H9 (cell line): Measurements from ENCODE around the gene KCNIP4. TPM values are rescaled to one million over a fixed set of nuclear protein-coding genes. Genes with fewer than 3 reads are reported as not detected.

ENCODE experiments used
- DNase-seq: peaks from one replicate; pipeline ENCODE4 v3.0.0-alpha.2; 2017
- H2AFZ ChIP-seq: one replicate; pipeline ENCODE4 v1.6.1; 2013; ENCODE audit warnings: mild to moderate bottlenecking, low read length, control low read depth, moderate library complexity
- H2AK5ac ChIP-seq: 2 replicates; pipeline ENCODE4 v1.6.1; 2013; ENCODE audit warnings: low read length, control low read depth, mixed read lengths; ENCODE audit not compliant: insufficient read length
- H2BK120ac ChIP-seq: one replicate; pipeline ENCODE4 v1.6.1; 2013; ENCODE audit warnings: low read depth, mild to moderate bottlenecking, low read length, control low read depth, inconsistent platforms; ENCODE audit not compliant: poor library complexity, severe bottlenecking
- H2BK12ac ChIP-seq: 2 replicates; pipeline ENCODE4 v1.6.1; 2013; ENCODE audit warnings: low read length, control low read depth, mixed read lengths, low read depth; ENCODE audit not compliant: insufficient read length
- H2BK15ac ChIP-seq: 2 replicates; pipeline ENCODE4 v1.6.1; 2013; ENCODE audit warnings: low read depth, low read length, control low read depth
- H2BK20ac ChIP-seq: one replicate; pipeline ENCODE4 v1.6.1; 2013; ENCODE audit warnings: low read depth, mild to moderate bottlenecking, low read length, control low read depth, inconsistent platforms; ENCODE audit not compliant: poor library complexity, severe bottlenecking
- H2BK5ac ChIP-seq: 2 replicates; pipeline ENCODE4 v1.6.1; 2013; ENCODE audit warnings: low read length, control low read depth, mixed read lengths; ENCODE audit not compliant: insufficient read length
- H3K14ac ChIP-seq: 2 replicates; pipeline ENCODE4 v1.6.1; 2013; ENCODE audit warnings: low read length, control low read depth; ENCODE audit not compliant: insufficient read depth
- H3K18ac ChIP-seq: 2 replicates; pipeline ENCODE4 v1.6.1; 2013; ENCODE audit warnings: low read depth, mild to moderate bottlenecking, mixed read lengths, low read length, control low read depth; ENCODE audit not compliant: insufficient read length
- H3K23ac ChIP-seq: 2 replicates; pipeline ENCODE4 v1.6.1; 2013; ENCODE audit warnings: low read length, control low read depth, mixed read lengths, low read depth; ENCODE audit not compliant: insufficient read length
- H3K23me2 ChIP-seq: 2 replicates; pipeline ENCODE4 v1.6.1; 2013; ENCODE audit warnings: low read depth, mild to moderate bottlenecking, mixed read lengths, low read length, control low read depth; ENCODE audit not compliant: insufficient read length, poor library complexity, severe bottlenecking
- H3K27ac ChIP-seq: 2 replicates; pipeline ENCODE4 v1.5.1; 2013; ENCODE audit warnings: low read length, control low read depth, mixed read lengths, low read depth; ENCODE audit not compliant: insufficient read length
- H3K27me3 ChIP-seq: 2 replicates; pipeline ENCODE4 v1.6.1; 2013; ENCODE audit warnings: low read length, control low read depth, inconsistent platforms; ENCODE audit not compliant: insufficient read depth
- H3K4ac ChIP-seq: 2 replicates; pipeline ENCODE4 v1.6.1; 2013; ENCODE audit warnings: low read depth, mild to moderate bottlenecking, control low read depth, inconsistent platforms, low read length, moderate library complexity
- H3K4me1 ChIP-seq: 2 replicates; pipeline ENCODE4 v1.6.1; 2013; ENCODE audit warnings: low read length, control low read depth, inconsistent platforms; ENCODE audit not compliant: insufficient read depth
- H3K4me2 ChIP-seq: 2 replicates; pipeline ENCODE4 v1.6.1; 2013; ENCODE audit warnings: low read length, control low read depth, mixed read lengths; ENCODE audit not compliant: insufficient read length, insufficient read depth
- H3K56ac ChIP-seq: 2 replicates; pipeline ENCODE4 v1.6.1; 2013; ENCODE audit warnings: low read depth, mild to moderate bottlenecking, mixed read lengths, low read length, control low read depth; ENCODE audit not compliant: insufficient read length
- H3K79me1 ChIP-seq: 2 replicates; pipeline ENCODE4 v1.6.1; 2013; ENCODE audit warnings: low read depth, mild to moderate bottlenecking, moderate library complexity, low read length, control low read depth, inconsistent platforms; ENCODE audit not compliant: insufficient read depth, poor library complexity, severe bottlenecking
- H3K79me2 ChIP-seq: 2 replicates; pipeline ENCODE4 v1.6.1; 2013; ENCODE audit warnings: low read length, control low read depth, inconsistent platforms; ENCODE audit not compliant: insufficient read depth
- H3K9ac ChIP-seq: 2 replicates; pipeline ENCODE4 v1.6.1; 2013; ENCODE audit warnings: low read length, control low read depth, mixed read lengths; ENCODE audit not compliant: insufficient read length; ENCODE audit errors: extremely low read depth
- H3K9me3 ChIP-seq: one replicate; pipeline ENCODE4 v1.6.1; 2013; ENCODE audit warnings: low read depth, low read length, inconsistent platforms; ENCODE audit not compliant: control insufficient read depth
- H3T11ph ChIP-seq: one replicate; pipeline ENCODE4 v1.6.1; 2013; ENCODE audit warnings: mild to moderate bottlenecking, low read length, control low read depth, inconsistent platforms
- H4K20me1 ChIP-seq: one replicate; pipeline ENCODE4 v1.6.1; 2013; ENCODE audit not compliant: control insufficient read depth, insufficient read length, insufficient read depth
- H4K5ac ChIP-seq: 2 replicates; pipeline ENCODE4 v1.6.1; 2013; ENCODE audit warnings: low read depth, mild to moderate bottlenecking, mixed read lengths, low read length, control low read depth; ENCODE audit not compliant: insufficient read length
- H4K8ac ChIP-seq: replicated peaks from 2 replicates; pipeline ENCODE4 v1.6.1; 2013; ENCODE audit warnings: low read length, control low read depth, mixed read lengths, low read depth; ENCODE audit not compliant: insufficient read length
- H4K91ac ChIP-seq: 2 replicates; pipeline ENCODE4 v1.6.1; 2013; ENCODE audit warnings: low read depth, mild to moderate bottlenecking, moderate library complexity, mixed read lengths, low read length, control low read depth; ENCODE audit not compliant: insufficient read length
- H3K27ac Mint-ChIP-seq, 3 experiments: 2 replicates in 2 of 3; 3 replicates in 1 of 3; pipeline ENCODE4 v1.8.0; 2020 to 2021; ENCODE audit warnings: mixed read lengths in 3 of 3, mild to moderate bottlenecking in 1 of 3, moderate library complexity in 1 of 3
- H3K27me3 Mint-ChIP-seq: 2 replicates; pipeline ENCODE4 v1.8.0; 2021; ENCODE audit warnings: low read depth, mild to moderate bottlenecking, moderate library complexity, mixed read lengths
- H3K36me3 Mint-ChIP-seq, 3 experiments: 2 replicates in 2 of 3; 3 replicates in 1 of 3; pipeline ENCODE4 v1.8.0; 2020 to 2021; ENCODE audit warnings: low read depth in 3 of 3, mixed read lengths in 3 of 3; ENCODE audit not compliant: insufficient read depth in 1 of 3
- H3K4me1 Mint-ChIP-seq, 2 experiments: 2 replicates each; pipeline ENCODE4 v1.8.0; 2020; ENCODE audit warnings: mixed read lengths in 2 of 2
- H3K4me3 Mint-ChIP-seq, 2 experiments: 2 replicates in 1 of 2; 3 replicates in 1 of 2; pipeline ENCODE4 v1.8.0; 2020 to 2021; ENCODE audit warnings: mild to moderate bottlenecking in 2 of 2, mixed read lengths in 2 of 2, moderate library complexity in 1 of 2
- H3K9me3 Mint-ChIP-seq, 2 experiments: 2 replicates in 1 of 2; 3 replicates in 1 of 2; pipeline ENCODE4 v1.8.0; 2020; ENCODE audit warnings: mild to moderate bottlenecking in 2 of 2, mixed read lengths in 2 of 2, moderate library complexity in 1 of 2
- WGBS: extraction: QIAGEN DNeasy Blood & Tissue Kit; methylation state at CpG from one replicate; pipeline ENCODE4 v1.1.7; 2013; ENCODE audit warnings: missing lambda C conversion rate, low lambda C conversion rate, mixed read lengths; ENCODE audit not compliant: insufficient read length; ENCODE audit errors: extremely low coverage; 5-methylcytosine and 5-hydroxymethylcytosine counted together
- total RNA-seq: library from RNA; stranded (reverse); gene quantifications from 2 replicates; pipeline ENCODE4 v1.2.1, GENCODE V29; 2021
- TF ChIP-seq, protein P1 (sequence below): fragments of 200-600 bp; sonication (generic); conservative IDR thresholded peaks from 3 replicates; pipeline ENCODE4 v1.8.0; 2021; ENCODE audit warnings: antibody characterized with exemption, mild to moderate bottlenecking

Gene KCNIP4
- total RNA-seq, 1 experiment from 2014 or later: not detected

DNA sequence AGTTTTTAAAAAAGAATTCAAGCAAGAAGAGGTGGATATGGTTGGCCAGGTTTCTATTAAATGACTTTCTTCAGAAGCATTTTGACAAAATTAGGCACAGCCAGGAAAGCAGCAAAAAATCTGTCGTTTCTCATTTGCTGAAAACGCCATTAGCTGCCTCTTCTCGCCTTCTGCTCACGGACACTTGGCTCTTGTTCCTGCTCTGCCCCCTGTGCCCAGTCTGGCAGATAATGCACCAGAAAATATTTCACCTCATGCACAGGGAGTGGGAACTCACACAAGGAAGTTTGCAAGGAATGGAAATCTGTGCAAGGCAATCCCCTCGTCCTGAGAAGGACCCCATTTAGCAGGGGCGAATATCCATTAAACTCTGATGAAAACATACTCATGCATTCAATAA is 988.3 kb downstream of the KCNIP4 start:
- TF ChIP-seq, protein P1, sequence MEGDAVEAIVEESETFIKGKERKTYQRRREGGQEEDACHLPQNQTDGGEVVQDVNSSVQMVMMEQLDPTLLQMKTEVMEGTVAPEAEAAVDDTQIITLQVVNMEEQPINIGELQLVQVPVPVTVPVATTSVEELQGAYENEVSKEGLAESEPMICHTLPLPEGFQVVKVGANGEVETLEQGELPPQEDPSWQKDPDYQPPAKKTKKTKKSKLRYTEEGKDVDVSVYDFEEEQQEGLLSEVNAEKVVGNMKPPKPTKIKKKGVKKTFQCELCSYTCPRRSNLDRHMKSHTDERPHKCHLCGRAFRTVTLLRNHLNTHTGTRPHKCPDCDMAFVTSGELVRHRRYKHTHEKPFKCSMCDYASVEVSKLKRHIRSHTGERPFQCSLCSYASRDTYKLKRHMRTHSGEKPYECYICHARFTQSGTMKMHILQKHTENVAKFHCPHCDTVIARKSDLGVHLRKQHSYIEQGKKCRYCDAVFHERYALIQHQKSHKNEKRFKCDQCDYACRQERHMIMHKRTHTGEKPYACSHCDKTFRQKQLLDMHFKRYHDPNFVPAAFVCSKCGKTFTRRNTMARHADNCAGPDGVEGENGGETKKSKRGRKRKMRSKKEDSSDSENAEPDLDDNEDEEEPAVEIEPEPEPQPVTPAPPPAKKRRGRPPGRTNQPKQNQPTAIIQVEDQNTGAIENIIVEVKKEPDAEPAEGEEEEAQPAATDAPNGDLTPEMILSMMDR: no peak
- H2AFZ ChIP-seq: no peak overlapping the region
- H4K5ac ChIP-seq: no peak overlapping the region
- H4K91ac ChIP-seq: no peak overlapping the region
- H3K4me1 Mint-ChIP-seq: no peaks in the 10 kb centered on the region
- H3T11ph ChIP-seq: no peak overlapping the region
- no peaks in the 10 kb centered on the region for H3K4me1 ChIP-seq
- no peak overlapping the region for H2BK12ac ChIP-seq
- no peak overlapping the region for H3K27ac ChIP-seq
- H3K27me3 Mint-ChIP-seq: 0 out of 2 replicates have a peak, but pooled peaks cover under 1% of the 10 kb centered on the region
- H3K4me2 ChIP-seq: no peak overlapping the region
- no peak overlapping the region for H3K9ac ChIP-seq
- no peaks in the 10 kb centered on the region for H3K23me2 ChIP-seq
- no peak overlapping the region for H2BK5ac ChIP-seq
- no peak overlapping the region for H3K23ac ChIP-seq
- no peak overlapping the region for H3K14ac ChIP-seq
- no peaks in the 10 kb centered on the region for H3K27me3 ChIP-seq
- H2BK20ac ChIP-seq: no peak overlapping the region
- no peak overlapping the region for H3K4me3 Mint-ChIP-seq
- no peak for DNase-seq
- no peaks in the 10 kb centered on the region for H4K20me1 ChIP-seq
- H3K18ac ChIP-seq: no peak overlapping the region
- no peaks in the 10 kb centered on the region for H3K9me3 Mint-ChIP-seq
- H3K56ac ChIP-seq: no peak overlapping the region
- peak overlapping the region in 1 of 3 experiments; percentile 54; a peak in 1 of 7 replicates for H3K27ac Mint-ChIP-seq
- H3K79me1 ChIP-seq: no peaks in the 10 kb centered on the region
- no peak overlapping the region for H2BK120ac ChIP-seq
- H3K79me2 ChIP-seq: no peaks in the 10 kb centered on the region
- H3K36me3 Mint-ChIP-seq: no peaks in the 10 kb centered on the region
- H3K4ac ChIP-seq: no peak overlapping the region
- no CpG with 5 or more reads among the region's 6 CpGs for WGBS
- H3K9me3 ChIP-seq: no peaks in the 10 kb centered on the region
- H2AK5ac ChIP-seq: no peak overlapping the region
- no peak overlapping the region for H2BK15ac ChIP-seq
- no peak overlapping the region for H4K8ac ChIP-seq
